PC-3 (cell line): ENCODE measurements around the gene BRPF1. TPM values are rescaled to one million over a fixed set of nuclear protein-coding genes. Genes with fewer than 3 reads are reported as not detected.

Source experiments
- total RNA-seq: library from RNA; depleted of rRNA; stranded (reverse); fragments of >200 nt; gene quantifications from 2 replicates; pipeline ENCODE4 v1.2.3, GENCODE V29; 2014; rRNA removed

The BRPF1 gene
- total RNA-seq, 1 experiment from 2014 or later, result 27.0 TPM

Other genes starting within 250 kb of the BRPF1 start
- gene LHFPL4, start 177.9 kb upstream of the BRPF1 start, total RNA-seq, result not detected in 2 replicates
- gene MTMR14, start 82.2 kb upstream of the BRPF1 start, total RNA-seq, result 30.7 and 31.4 TPM in 2 replicates
- gene CPNE9, start 27.9 kb upstream of the BRPF1 start, total RNA-seq, result 0.07 TPM in 1 of 2 replicates, not detected in the other
- gene OGG1, start 18.2 kb downstream of the BRPF1 start, total RNA-seq, result 38.7 and 47.3 TPM in 2 replicates
- 36.6 and 53.2 TPM in 2 replicates for gene CAMK1, start 38.2 kb downstream of the BRPF1 start, total RNA-seq
- gene TADA3, start 60.7 kb downstream of the BRPF1 start, total RNA-seq, result 85.4 and 85.9 TPM in 2 replicates
- gene ARPC4, start 61.3 kb downstream of the BRPF1 start, total RNA-seq, result 131 and 223 TPM in 2 replicates
- gene TTLL3, start 78.5 kb downstream of the BRPF1 start, total RNA-seq, result 8.4 and 11.6 TPM in 2 replicates
- 54.1 and 76.1 TPM in 2 replicates for gene RPUSD3, start 112.3 kb downstream of the BRPF1 start, total RNA-seq
- not detected in 2 replicates for gene CIDEC, start 148.5 kb downstream of the BRPF1 start, total RNA-seq
- gene JAGN1, start 158.9 kb downstream of the BRPF1 start, total RNA-seq, result 32.5 and 34.1 TPM in 2 replicates
- 4.0 and 4.7 TPM in 2 replicates for gene IL17RE, start 171.1 kb downstream of the BRPF1 start, total RNA-seq
- gene IL17RC, start 185.4 kb downstream of the BRPF1 start, total RNA-seq, result 116 and 138 TPM in 2 replicates
- 22.0 and 28.3 TPM in 2 replicates for gene CRELD1, start 202.1 kb downstream of the BRPF1 start, total RNA-seq
- gene PRRT3, start 220.7 kb downstream of the BRPF1 start, total RNA-seq, result 4.4 and 5.0 TPM in 2 replicates